GM10847 (cell line): Measurements from ENCODE around the gene EXOC1.

ENCODE experiments used
- POLR2A ChIP-seq: IDR thresholded peaks from 2 replicates; pipeline ENCODE4 v1.6.1; 2011; ENCODE audit not compliant: insufficient read length; ENCODE audit errors: extremely low read depth

EXOC1 gene

GRCh38 chr4:55951191-55951922 lies 97.9 kb downstream of the EXOC1 start:
- no peak for TF ChIP-seq POLR2A
